HG02763 (cell line): ENCODE measurements around the gene ACTL7A.
A peak's percentile ranks its signal among the peaks of the same experiment; 100 is the strongest.
"Not testable (repeated sequence)": the region's sequence is repeated elsewhere in the genome, so short reads cannot be mapped to it uniquely, and the experiment has no call there.

ENCODE experiments used
- ATAC-seq: cut with Tn5 transposase; IDR thresholded peaks from one replicate; pipeline ENCODE4 v1.9.1; 2021; ENCODE audit warnings: mild to moderate bottlenecking, moderate library complexity; ENCODE audit not compliant: unreplicated experiment

ACTL7A gene

GRCh38 chr9:108876425-108876824 is 14.4 kb downstream of the ACTL7A start:
- no peak for ATAC-seq

DNA sequence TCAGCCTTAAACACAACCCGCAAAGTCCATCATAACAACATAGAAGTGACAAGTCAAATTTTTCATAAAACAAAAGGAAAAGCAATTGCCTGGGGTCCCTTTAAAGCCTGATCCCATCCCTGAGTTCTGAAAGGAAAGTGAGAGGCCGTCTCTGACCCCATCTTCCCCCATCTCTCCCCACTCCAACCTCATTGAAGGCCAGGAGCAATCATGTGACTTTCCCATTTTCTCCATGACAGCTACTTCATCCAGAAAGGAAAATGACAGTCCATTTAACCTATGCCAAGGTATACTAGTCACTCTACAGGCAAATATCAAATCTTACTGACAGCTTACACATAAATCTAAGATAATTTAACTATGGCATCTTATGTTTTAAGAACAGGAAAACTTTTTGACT is 15.5 kb downstream of the ACTL7A start:
- no peak for ATAC-seq

DNA sequence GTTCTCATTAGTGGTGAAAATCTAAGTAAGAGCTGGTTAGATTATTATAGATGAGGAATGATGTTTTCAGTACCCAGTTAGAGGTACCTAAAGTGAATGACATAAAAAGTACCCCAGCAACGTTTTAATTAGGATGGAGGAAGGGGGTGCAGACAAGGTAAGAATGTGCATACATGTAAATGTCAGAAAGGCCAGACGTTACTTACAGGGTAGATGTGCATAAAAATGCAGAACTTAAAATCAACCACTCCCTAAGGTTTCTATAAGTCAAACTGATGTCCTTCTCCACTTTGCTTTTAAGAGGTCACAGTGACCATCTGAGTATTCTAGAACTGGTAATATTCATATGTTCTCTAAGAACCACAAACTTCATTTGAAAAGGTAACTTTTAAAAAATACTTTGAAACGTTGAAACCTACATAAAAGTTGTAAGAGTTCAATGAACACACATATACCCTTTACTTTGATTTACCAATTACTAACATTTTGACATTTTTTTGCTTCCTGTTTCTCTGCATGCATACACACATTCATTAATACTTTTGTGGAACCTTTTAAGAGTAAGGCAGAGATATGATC is 18.8 kb downstream of the ACTL7A start:
- no peak for ATAC-seq

DNA sequence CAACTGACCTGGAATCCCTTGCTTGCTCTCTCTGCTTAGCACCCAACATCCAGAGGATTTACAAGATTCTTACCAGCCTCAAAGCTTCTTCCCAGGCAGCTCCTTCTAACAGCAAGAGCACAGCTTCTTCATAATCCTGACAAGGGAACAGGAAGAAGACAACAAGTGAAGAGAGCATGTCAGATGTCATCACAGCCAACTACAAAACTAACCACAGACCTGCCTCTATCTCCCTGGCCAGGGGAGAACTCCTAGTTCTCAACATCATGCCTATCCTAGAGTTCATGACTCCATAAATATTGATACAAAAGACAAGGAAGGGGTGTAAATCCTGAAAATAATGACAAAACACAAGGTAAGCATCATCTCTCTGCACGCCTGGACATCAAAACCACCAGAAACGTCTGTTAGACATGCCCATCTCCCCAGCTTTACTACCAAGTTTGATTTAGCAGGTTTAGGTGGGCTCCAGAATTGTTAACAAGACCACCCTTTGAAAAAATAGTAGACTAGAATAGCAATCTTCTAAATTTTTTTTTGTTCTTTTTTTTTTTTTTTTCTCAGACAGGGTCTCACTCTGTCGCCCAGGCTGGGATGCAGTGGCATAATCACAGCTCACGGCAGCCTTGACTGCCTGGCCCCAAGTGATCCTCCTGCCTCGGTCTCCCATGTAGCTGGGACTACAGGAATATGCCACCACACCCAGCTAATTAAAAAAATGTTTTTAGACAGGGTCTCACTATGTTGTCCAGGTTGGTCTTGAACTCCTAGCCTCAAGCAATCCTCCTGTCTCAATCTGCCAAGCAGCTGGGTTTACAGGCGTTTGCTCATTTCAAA is 20.2 kb downstream of the ACTL7A start:
- ATAC-seq: no peak

DNA sequence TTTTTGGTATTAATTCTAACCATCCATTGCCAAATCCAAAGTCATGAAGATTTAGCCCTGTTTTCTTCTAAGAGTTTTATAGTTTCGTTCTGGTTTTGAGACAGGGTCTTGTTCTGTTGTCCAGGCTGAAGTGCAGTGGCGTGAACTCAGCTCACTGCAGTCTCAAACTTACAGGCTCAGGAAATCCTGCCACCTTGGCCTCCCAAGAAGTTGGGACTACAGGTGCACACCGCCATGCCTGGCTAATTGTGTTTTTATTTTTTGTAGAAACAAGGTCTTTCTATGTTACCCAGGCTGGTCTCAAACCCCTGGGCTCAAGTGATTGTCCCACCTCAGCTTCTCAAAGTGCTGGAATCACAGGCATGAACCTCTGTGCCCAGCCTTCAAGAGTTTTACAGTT is 21.0 kb downstream of the ACTL7A start:
- no peak for ATAC-seq

GRCh38 chr9:108884701-108885100 is 22.6 kb downstream of the ACTL7A start:
- no peak for ATAC-seq

- ATAC-seq: peak; percentile 99
Observed at GRCh38 chr9:108885643-108886348, 23.7 kb downstream of the ACTL7A start.

DNA sequence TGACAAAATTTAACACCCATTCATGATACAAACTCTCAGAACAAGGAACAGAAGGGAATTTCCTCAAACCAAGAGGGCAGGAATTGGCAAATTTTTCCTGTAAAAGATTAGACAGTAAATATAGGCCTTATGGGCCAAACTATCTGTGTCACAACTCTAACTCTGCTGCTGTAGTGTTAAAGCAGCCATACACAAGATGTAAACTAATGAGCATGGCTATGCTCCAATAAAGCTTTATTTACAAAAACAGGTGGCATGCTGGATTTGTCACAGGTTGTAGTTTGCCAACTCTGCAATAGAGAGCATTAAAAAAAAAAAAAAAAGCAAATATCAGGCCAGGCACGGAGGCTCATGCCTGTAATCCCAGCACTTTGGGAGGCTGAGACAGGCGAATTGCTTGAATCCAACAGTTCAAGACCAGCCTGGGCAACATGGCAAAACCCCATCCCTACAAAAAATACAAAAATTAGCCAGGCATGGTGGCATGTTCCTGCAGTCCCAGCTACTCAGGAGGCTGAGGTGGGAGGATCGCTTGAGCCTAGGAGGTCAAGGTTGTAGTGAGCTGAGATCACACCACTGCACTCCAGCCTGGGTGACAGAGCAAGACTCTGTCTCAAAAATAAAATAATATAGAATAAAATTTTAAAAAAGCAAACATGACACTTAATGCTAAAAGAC is 24.7 kb downstream of the ACTL7A start:
- ATAC-seq: not testable (repeated sequence)

GRCh38 chr9:108889649-108890067 is 27.6 kb downstream of the ACTL7A start:
- ATAC-seq: no peak

GRCh38 chr9:108894225-108894997 is 32.3 kb downstream of the ACTL7A start:
- ATAC-seq: no peak

DNA sequence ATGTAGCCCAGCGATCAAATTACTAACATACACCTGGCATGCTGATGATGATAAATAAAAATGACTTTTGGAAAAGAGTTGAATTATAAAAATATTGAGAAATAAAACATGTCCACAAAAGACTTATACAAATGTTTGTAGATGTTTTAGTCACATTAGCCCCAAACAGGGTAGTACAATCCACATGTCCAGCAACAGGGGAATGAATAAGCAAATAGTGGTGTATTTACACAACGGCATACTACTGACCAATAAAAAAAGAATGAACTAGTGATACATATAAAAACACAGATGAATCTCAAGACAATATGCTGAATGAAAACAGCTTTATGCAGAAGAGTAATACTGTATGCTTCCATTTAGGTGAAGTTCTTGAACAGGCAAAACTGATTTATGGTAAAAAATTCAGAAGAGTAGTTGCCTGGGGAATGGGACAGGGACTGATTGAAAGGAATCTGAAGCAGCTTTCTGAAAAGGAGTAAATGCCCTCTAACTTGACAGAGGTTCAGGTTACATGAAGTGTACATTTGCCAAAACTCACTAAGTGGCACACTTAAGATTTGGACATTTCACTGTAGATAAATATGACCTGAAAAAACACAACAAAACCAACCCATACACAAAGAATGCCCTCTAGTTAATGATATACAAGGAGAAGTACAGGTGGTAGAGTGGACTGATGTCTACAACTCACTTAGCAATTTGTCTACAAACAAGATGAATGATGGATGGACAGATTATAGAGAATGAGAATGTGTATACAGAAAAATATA is 35.4 kb downstream of the ACTL7A start:
- ATAC-seq: no peak

DNA sequence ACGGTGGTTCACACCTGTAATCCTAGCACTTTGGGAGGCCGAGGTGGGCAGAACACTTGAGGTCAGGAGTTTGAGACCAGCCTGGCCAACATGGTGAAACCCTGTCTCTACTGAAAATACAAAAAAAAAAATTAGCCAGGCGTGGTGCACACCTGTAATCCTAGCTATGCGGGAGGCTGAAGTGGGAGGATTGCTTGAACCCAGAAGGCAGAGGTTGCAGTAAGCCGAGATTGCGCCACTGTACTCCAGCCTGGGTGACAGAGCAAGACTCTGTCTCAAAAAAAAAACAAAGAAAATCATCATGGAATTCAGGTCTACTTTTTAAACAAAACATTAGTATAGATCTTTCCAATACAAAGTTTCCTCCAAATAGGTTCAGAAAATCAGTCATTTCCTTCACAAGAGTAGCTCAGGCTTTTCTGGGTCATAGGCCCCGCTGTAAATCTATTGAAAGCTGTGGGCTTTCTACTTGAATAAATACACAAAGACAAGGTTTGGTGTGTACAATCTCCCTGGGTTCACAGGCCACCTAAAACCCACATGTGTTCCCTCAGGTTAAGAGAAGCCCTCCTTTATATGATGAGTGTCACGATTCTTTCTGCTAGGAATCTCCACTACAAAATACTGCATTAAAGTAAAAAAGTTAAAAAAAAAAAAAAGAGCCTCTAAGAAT is 37.1 kb downstream of the ACTL7A start:
- ATAC-seq: not testable (repeated sequence)

GRCh38 chr9:108900176-108900575 is 38.1 kb downstream of the ACTL7A start:
- ATAC-seq: no peak

DNA sequence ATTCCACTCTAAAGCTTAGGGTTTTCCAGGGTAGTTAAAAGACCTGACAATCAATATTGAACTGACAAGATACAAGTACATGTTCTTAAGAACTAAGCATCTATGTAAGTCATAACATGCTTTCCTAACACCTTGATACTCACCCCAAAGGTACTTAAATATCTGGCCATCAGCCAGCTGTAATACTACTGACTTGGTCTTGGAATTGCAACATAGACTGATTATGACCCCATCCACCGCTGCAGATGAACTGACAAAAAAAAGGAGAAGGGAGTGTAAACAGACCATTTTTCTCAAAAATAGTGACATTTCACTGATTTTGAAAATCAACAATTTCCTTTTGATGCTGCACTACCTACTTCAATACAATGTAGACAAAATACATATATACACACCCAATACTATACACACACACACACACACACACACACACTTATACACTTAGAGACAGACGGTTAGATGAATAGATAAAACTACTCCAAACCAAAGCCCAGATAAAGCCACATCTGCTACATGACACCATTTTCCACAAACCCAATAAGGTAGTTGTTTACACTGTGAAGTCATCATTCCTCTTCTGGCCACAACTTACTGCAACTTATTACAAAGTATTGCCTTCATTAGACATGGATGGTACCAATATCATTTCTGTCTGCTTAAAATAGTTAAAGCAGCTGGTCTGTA is 41.5 kb downstream of the ACTL7A start:
- ATAC-seq: no peak

- no peak for ATAC-seq
Observed at GRCh38 chr9:108904161-108904560, 42.1 kb downstream of the ACTL7A start.

GRCh38 chr9:108905494-108905893 is 43.4 kb downstream of the ACTL7A start:
- no peak for ATAC-seq

DNA sequence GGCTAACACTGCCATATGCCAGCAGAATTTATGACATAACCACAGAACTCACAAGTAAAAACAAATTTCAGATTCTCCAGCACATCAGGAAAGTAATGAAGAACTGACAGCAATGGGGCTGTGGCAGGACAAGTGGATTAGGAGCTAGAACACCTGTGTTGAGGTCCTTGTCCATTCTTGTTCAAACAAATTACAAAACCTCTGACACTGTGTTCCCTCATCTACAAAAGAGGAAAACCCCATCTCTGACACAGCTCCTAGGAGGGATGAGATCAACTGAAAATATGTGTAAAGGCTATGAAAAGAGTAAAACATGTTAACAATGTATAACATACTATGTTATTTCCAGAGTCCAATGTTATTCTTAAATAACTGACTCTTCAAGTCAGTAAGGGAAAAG is 48.3 kb downstream of the ACTL7A start:
- no peak for ATAC-seq

GRCh38 chr9:108910914-108911313 is 48.8 kb downstream of the ACTL7A start:
- ATAC-seq: no peak

DNA sequence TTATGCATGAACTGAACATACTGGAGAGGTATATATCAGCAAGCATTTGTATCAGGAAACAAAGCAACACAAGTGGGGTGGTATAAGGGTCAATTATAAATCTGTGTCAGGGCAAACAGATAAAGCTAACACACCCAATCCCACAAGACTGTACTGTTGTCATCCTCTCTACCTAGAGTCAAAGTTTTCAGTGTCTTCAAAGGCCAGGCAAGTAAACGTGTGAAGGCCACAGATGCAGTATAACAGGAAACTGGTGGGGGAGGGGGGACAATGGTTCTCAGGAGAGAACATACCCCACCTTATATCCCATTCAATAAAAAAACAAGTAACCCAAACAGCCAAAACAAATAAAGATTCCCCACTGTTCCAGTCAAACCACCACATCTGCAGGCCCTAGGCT is 49.8 kb downstream of the ACTL7A start:
- ATAC-seq: no peak
